Measurements from ENCODE around the gene LY9. TPM values are rescaled to one million over a fixed set of nuclear protein-coding genes. Genes with fewer than 3 reads are reported as not detected.

Gene LY9
- polyA plus RNA-seq (ENCODE audit: insufficient read length in 10 of 10), result 1 to 10 TPM in 1 of 10 donors, under 1 TPM in 9; 0.04 to 5.1 (median 0.24) TPM
- long read RNA-seq, donor 1, result 0 reads
- long read RNA-seq, donor 2, result 0 reads
- long read RNA-seq, donor 3, result 0 reads
- long read RNA-seq, donor 4, result 0 reads
- long read RNA-seq, donor 5, result 0 reads
- long read RNA-seq, donor 6, result 0 reads
- long read RNA-seq, donor 7, result 0 reads
- long read RNA-seq, donor 8, result 0 reads
- long read RNA-seq, donor 9, result 0 reads

DNA sequence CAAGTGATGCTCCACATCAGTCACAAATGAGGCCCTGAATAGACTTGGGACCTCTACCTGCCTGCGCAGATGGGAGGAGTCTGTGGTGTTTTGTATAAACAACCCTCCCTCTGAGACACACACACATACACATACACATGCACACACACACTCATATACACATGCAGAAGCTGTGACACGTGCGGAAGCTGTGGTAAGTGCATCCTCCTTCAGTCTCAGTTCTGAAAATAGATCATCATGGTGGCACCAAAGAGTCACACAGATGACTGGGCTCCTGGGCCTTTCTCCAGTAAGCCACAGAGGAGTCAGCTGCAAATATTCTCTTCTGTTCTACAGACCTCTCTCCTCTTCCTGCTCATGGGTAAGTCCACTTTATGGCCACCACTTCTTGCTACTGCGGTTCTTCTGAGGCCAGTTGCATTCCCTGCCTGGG lies at the start of gene LY9:
TSS of gene LY9 (plus strand) at position 224 of the 433 bp plus-strand sequence. CDS start at position 238, 14 bp downstream.
- DNase-seq, result peak in 2 of 3 donors; percentile 8 to 11

- DNase-seq, result no peak
Observed at GRCh38 chr1:160746836-160747500, 49.0 kb upstream of the LY9 start.

- no peak for DNase-seq
Observed at GRCh38 chr1:160747717-160748116, 48.3 kb upstream of the LY9 start.

GRCh38 chr1:160748181-160748877 lies 47.6 kb upstream of the LY9 start:
- DNase-seq, result no peak

- DNase-seq, result no peak
Observed at GRCh38 chr1:160748878-160749269, 47.1 kb upstream of the LY9 start.

- no peak for DNase-seq
Observed at GRCh38 chr1:160750608-160751007, 45.4 kb upstream of the LY9 start.

DNA sequence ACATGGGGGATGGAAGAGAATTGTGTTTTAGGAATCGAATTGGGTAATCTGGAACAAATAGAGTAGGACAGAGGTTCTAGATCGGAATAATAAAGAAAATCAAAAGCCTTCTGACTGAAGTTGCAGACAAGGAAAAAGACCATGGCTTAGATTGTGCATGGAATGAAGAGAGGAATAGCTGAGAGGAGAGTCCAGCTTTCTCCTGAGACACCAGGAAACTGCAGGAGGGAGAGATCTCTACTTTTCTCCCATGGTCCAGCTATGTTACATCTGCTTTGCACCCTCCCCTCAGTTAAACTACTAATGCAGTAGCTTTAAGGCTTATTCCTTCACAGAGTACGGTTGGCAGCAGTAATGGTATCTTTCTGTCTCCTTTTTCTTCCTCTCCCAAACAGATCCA lies 43.6 kb upstream of the LY9 start:
- no peak for DNase-seq

GRCh38 chr1:160752924-160753323 lies 43.0 kb upstream of the LY9 start:
- DNase-seq, result no peak

GRCh38 chr1:160753594-160753993 lies 42.4 kb upstream of the LY9 start:
- DNase-seq, result no peak

DNA sequence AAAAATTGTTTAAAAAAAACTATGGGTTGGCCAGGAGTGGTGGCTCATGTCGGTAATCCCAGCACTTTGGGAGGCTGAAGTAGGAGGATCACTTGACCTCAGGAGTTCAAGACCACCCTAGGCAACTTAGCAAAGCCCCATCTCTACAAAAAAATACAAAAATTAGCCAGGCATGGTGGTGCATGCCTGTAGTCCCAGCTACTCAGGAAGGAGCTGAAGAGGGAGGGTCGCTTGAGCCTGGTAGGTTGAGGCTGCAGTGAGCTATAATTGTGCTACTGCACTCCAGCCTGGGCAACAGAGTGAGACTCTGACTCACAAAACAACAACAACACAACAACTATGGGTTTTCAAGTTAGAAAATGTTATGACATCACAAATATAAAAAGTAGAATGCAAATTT lies 40.5 kb upstream of the LY9 start:
- DNase-seq, result no peak

DNA sequence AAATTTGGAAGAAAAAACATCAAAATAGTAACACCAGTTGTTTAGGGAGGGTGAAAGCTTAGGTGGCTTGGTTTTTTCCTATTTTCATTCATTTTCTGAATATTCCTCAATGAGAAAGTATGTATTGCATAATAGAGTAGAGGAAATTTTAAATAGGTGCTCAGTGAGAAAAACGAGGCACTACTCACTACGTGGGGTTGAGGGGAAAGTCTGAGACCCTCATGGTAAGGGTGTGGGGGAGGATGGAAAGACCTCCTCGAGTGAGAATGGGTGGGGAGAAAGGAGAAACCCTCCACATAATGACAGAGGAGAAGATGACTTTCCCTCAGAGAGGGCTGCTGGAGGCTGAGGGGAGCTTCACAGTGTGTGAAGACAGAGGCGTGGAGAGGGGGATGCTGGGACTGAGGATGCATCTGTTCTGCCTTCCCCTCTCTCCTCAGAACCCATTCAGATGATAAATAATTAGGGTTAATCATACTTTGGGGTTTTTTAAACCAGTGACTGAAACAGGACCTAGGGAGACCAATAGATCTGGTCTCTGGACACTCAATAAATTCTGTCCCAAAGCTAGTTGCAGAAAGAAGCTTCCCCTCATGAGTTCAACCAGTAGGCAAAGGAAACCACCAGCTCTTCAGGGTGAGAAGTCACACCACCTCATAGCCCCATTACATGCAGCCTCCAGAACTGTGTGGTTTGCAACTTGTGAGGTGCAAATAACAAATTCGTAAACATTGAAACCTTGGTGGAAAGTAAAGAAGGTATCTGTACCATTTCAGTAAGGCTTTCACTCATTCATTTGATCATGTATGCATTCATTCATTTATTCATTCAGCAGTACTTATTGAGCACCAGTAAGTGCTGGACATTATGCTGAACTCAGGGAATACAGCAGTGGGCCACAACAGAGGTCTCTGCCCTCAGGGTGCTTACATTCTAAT lies 39.8 kb upstream of the LY9 start:
- no peak for DNase-seq

GRCh38 chr1:160756849-160757201 lies 39.1 kb upstream of the LY9 start:
- DNase-seq, result no peak

GRCh38 chr1:160758521-160758920 lies 37.5 kb upstream of the LY9 start:
- no peak for DNase-seq

DNA sequence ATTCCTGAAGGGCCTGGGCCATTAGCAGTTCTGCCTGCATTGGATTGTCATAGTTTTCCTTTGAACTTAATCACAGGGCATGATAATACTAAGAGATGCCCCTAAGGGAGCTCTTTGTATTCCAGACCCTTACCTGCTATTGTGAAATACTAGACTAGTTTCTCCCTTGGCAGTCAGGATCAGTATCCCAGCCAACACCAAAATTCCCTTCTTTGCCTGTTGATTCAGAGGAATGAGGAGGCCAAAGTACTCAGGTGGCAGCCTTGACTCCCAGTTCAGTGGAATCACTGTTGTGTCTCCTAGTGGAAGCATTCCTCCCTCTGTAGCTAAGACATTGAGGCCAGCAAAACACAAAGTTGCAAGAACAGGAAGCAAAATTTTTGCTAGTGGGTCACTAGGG lies 36.2 kb upstream of the LY9 start:
- no peak for DNase-seq

- no peak for DNase-seq
Observed at GRCh38 chr1:160761046-160761445, 34.9 kb upstream of the LY9 start.

- DNase-seq, result no peak
Observed at GRCh38 chr1:160761886-160762285, 34.1 kb upstream of the LY9 start.

DNA sequence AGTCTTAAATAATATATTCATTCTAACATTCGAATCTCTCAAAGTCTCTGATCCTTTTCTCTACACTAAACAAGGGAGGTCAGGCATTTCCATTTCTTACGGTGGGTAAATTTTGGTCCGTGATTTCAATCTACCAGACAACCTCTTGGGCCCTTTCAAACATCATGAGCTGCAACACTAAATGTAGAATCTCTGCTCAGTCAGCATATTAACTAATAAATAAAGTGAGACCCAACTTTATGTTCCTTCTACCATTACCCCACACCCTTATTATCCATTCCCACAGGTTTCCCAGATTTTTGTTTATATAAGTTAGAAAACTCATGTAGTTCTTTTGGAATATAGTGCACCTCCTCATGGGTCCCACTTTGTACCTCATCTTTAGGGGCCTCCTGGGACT lies 32.0 kb upstream of the LY9 start:
- no peak for DNase-seq

GRCh38 chr1:160767395-160768294 lies 28.3 kb upstream of the LY9 start:
- no peak for DNase-seq

DNA sequence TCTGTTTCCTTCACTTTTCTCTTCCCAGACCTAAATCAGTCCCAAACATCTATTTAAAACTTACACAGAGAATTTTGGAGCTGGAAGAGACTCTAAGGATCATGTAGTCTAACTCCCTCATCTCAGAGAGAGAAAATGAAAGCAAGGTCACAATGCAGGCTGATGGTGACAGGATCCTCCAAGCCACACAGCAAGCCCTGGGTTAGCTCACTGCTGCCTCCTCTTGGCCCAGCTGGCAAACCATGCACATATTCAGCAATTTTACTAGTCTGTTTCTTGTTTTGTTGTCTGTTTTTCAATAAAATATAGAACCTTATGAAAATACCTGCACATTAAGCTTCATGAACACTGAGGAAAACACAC lies 27.7 kb upstream of the LY9 start:
- peak in 2 of 3 donors; percentile 13 to 16 for DNase-seq

- no peak for DNase-seq
Observed at GRCh38 chr1:160772331-160772730, 23.6 kb upstream of the LY9 start.

DNA sequence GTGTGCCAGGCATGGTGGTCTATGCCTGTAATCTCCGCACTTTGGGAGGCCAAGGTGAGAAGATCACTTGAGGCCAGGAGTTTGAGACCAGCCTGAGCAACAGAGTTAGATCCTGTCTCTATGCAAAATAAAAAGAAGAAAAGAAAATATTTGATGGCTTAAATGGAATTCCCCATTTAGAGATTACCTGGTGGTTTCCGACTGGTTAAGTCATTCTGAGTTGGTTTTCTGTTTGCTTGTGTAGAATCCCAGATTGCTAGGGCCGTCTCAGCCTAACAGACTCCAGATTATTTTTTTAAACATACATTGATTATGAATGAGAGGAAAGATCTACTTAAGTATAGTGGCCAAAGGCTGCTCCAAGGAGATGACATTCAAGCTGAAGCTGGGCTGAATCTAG lies 22.9 kb upstream of the LY9 start:
- DNase-seq, result no peak

Data from muscle of back (tissue), 13 donors.